Measurements from ENCODE around the gene CHID1. TPM values are rescaled to one million over a fixed set of nuclear protein-coding genes. Genes with fewer than 3 reads are reported as not detected.
A peak's percentile ranks its signal among the peaks of the same experiment; 100 is the strongest.

Gene CHID1
- total and polyA plus RNA-seq, 7 experiments from 2014 or later: 30.8 to 61.0 (median 55.3) TPM

- Mint-ChIP-seq H3K9me3 (no peaks in the 10 kb centered on the region), H3K4me3 (peak overlapping the region in 1 of 10 donors; percentile 83), H3K27me3 (peaks cover 0 to 3% (median 0%) of the 10 kb centered on the region in 5 donors), H3K27ac (no peak overlapping the region), H3K4me1 (peaks cover under 1 to 31% (median 20%) of the 10 kb centered on the region in 7 donors), H3K36me3 (peaks cover 0 to 4% (median 0%) of the 10 kb centered on the region in 5 donors)
- ATAC-seq (no peak), DNase-seq (no peak)
- no peak overlapping the region for H3K27ac ChIP-seq (ENCODE audit: low read depth, low read length)
- H3K4me1 ChIP-seq (ENCODE audit: control insufficient read depth in 2 of 2, insufficient read depth in 2 of 2, low read length in 2 of 2): peaks cover 16 to 19% of the 10 kb centered on the region in 2 donors
- H3K9me3 ChIP-seq (ENCODE audit: control insufficient read depth in 2 of 3, low read length in 3 of 3): no peaks in the 10 kb centered on the region
- intact Hi-C loops (cut with micrococcal nuclease): no loop called here
- no peaks in the 10 kb centered on the region for H3K27me3 ChIP-seq (ENCODE audit: control insufficient read depth in 2 of 2, insufficient read depth in 2 of 2, low read length in 2 of 2)
- H3K36me3 ChIP-seq (ENCODE audit: control insufficient read depth in 2 of 3, insufficient read depth in 3 of 3, low read length in 3 of 3): peaks cover 0 to 38% (median 0%) of the 10 kb centered on the region in 3 experiments
- POLR2A ChIA-PET: interaction anchor here (5.2 kb wide), 1 partner anchor 19 kb away, joined by 36 read pairs; the partner anchor contains the start of gene PNPLA2
- CTCF ChIA-PET: no interaction called here
- H3K4me3 ChIP-seq (ENCODE audit: low read length): no peak overlapping the region
Measured at GRCh38 chr11:839280-839623, 71.4 kb downstream of the CHID1 start.

DNA sequence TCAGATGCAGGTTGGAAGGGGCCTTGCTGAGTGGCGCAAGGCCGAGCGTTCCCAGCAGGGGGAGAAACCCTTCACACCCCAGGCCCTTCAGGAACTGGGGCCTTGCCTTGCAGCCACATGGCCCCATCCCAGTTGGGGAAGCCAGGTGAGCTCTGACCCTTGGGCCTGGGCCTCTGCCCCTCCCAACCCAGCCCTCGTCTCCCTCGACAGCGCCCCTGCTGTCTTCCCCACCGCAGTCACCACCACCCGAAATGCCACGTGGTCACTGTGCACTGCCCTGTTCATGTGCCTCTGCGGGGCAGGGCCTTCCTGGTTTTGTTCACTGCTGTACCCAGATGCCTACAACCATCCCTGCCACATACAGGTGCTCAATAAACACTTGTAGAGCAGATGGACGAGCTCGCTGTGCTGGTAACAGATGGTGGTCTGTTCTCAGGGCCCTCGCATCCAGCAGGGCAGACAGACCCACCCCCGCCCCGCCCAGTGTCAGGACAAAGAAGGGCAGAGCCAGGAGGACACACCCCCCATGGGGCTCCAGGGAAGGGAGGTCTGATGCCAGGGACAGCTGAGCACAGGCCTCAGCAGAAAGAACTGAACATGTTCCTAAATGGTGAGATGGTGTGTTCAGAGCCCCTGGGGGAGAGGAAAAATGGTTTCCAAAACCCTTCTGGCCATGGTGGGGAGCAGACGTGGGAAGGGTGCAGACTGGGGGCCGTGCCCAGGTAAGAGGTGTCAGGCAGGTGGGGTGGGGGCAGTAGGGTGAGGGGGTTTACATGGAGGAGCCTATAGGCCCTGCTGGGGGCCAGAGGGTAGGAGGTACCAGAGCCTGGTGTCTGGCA is 72.0 kb downstream of the CHID1 start:
- no peaks in the 10 kb centered on the region for H3K9me3 ChIP-seq (ENCODE audit: control insufficient read depth in 2 of 3, low read length in 3 of 3)
- peaks cover 0 to 38% (median 0%) of the 10 kb centered on the region in 3 experiments for H3K36me3 ChIP-seq (ENCODE audit: control insufficient read depth in 2 of 3, insufficient read depth in 3 of 3, low read length in 3 of 3)
- H3K4me3 ChIP-seq (ENCODE audit: low read length): no peak overlapping the region
- Mint-ChIP-seq H3K4me3 (peak overlapping the region in 1 of 10 donors; percentile 17), H3K36me3 (peaks cover 0 to 4% (median 0%) of the 10 kb centered on the region in 5 donors), H3K27me3 (peaks cover 0 to 8% (median 0%) of the 10 kb centered on the region in 5 donors), H3K27ac (peak overlapping the region in 1 of 9 donors; percentile 38), H3K9me3 (no peaks in the 10 kb centered on the region), H3K4me1 (peaks cover 5 to 32% (median 24%) of the 10 kb centered on the region in 7 donors)
- H3K4me1 ChIP-seq (ENCODE audit: control insufficient read depth in 2 of 2, insufficient read depth in 2 of 2, low read length in 2 of 2): peaks cover 13 to 16% of the 10 kb centered on the region in 2 donors
- DNase-seq (no peak), ATAC-seq (no peak)
- CTCF ChIA-PET: no interaction called here
- no peaks in the 10 kb centered on the region for H3K27me3 ChIP-seq (ENCODE audit: control insufficient read depth in 2 of 2, insufficient read depth in 2 of 2, low read length in 2 of 2)
- POLR2A ChIA-PET: interaction anchor here (0.6 to 2.2 kb wide), 3 partner anchors 17 to 250 kb away, joined by 3 to 9 read pairs (median 4); partner anchors contain the start of gene PNPLA2
- intact Hi-C loops (cut with micrococcal nuclease): no loop called here
- no peak overlapping the region for H3K27ac ChIP-seq (ENCODE audit: low read depth, low read length)

DNA sequence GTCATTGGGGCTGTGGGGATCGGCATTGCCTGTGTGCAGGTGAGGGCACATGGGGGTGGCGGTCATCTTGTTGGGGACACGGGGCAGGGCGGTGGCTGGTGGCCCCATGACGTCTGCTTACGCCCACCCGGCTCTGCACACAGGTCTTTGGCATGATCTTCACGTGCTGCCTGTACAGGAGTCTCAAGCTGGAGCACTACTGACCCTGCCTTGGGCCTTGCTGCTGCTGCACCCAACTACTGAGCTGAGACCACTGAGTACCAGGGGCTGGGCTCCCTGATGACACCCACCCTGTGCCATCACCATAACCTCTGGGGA is 72.7 kb downstream of the CHID1 start:
- no peak overlapping the region for H3K4me3 Mint-ChIP-seq
- peaks cover 8 to 16% of the 10 kb centered on the region in 2 donors for H3K4me1 ChIP-seq (ENCODE audit: control insufficient read depth in 2 of 2, insufficient read depth in 2 of 2, low read length in 2 of 2)
- peaks cover 0 to 38% (median 0%) of the 10 kb centered on the region in 3 experiments for H3K36me3 ChIP-seq (ENCODE audit: control insufficient read depth in 2 of 3, insufficient read depth in 3 of 3, low read length in 3 of 3)
- ChIA-PET POLR2A (interaction anchor here (0.8 to 2.2 kb wide), 2 partner anchors 18 kb away, joined by 4 to 9 read pairs; partner anchors contain the start of gene PNPLA2), CTCF (no interaction called here)
- peaks cover 0 to 4% (median 0%) of the 10 kb centered on the region in 5 donors for H3K36me3 Mint-ChIP-seq
- no peak overlapping the region for H3K27ac Mint-ChIP-seq
- ATAC-seq: no peak
- H3K27me3 ChIP-seq (ENCODE audit: control insufficient read depth in 2 of 2, insufficient read depth in 2 of 2, low read length in 2 of 2): no peaks in the 10 kb centered on the region
- H3K27ac ChIP-seq (ENCODE audit: low read depth, low read length): no peak overlapping the region
- H3K9me3 Mint-ChIP-seq: no peaks in the 10 kb centered on the region
- H3K9me3 ChIP-seq (ENCODE audit: control insufficient read depth in 2 of 3, low read length in 3 of 3): no peaks in the 10 kb centered on the region
- peaks cover 0 to 7% (median 0%) of the 10 kb centered on the region in 5 donors for H3K27me3 Mint-ChIP-seq
- DNase-seq: no peak
- no peak overlapping the region for H3K4me3 ChIP-seq (ENCODE audit: low read length)
- H3K4me1 Mint-ChIP-seq: peaks cover 5 to 28% (median 20%) of the 10 kb centered on the region in 7 donors
- intact Hi-C loops (cut with micrococcal nuclease): no loop called here

GRCh38 chr11:837189-837989 is 73.2 kb downstream of the CHID1 start:
- no peak overlapping the region for H3K4me3 Mint-ChIP-seq

GRCh38 chr11:836700-837099 is 73.9 kb downstream of the CHID1 start:
- no peak overlapping the region for H3K27ac Mint-ChIP-seq
- peaks cover 0 to 4% (median 0%) of the 10 kb centered on the region in 5 donors for H3K36me3 Mint-ChIP-seq
- H3K9me3 ChIP-seq (ENCODE audit: control insufficient read depth in 2 of 3, low read length in 3 of 3): no peaks in the 10 kb centered on the region
- peaks cover 0 to 13% (median 2%) of the 10 kb centered on the region in 5 donors for H3K27me3 Mint-ChIP-seq
- H3K36me3 ChIP-seq (ENCODE audit: control insufficient read depth in 2 of 3, insufficient read depth in 3 of 3, low read length in 3 of 3): peaks cover 0 to 35% (median 0%) of the 10 kb centered on the region in 3 experiments
- ChIA-PET POLR2A (interaction anchor here (0.6 to 2.2 kb wide), 3 partner anchors 17 to 19 kb away, joined by 3 to 9 read pairs (median 8); partner anchors contain the start of gene PNPLA2), CTCF (no interaction called here)
- ATAC-seq (no peak), DNase-seq (no peak)
- H3K27ac ChIP-seq (ENCODE audit: low read depth, low read length): no peak overlapping the region
- no peaks in the 10 kb centered on the region for H3K9me3 Mint-ChIP-seq
- H3K4me3 ChIP-seq (ENCODE audit: low read length): no peak overlapping the region
- H3K27me3 ChIP-seq (ENCODE audit: control insufficient read depth in 2 of 2, insufficient read depth in 2 of 2, low read length in 2 of 2): no peaks in the 10 kb centered on the region
- peaks cover 15 to 19% of the 10 kb centered on the region in 2 donors for H3K4me1 ChIP-seq (ENCODE audit: control insufficient read depth in 2 of 2, insufficient read depth in 2 of 2, low read length in 2 of 2)
- peaks cover 5 to 30% (median 20%) of the 10 kb centered on the region in 7 donors for H3K4me1 Mint-ChIP-seq
- H3K4me3 Mint-ChIP-seq: no peak overlapping the region
- intact Hi-C loops (cut with micrococcal nuclease): no loop called here

More at GRCh38 chr11:837189-837989, 73.2 kb downstream of the CHID1 start:
- Mint-ChIP-seq H3K9me3 (no peaks in the 10 kb centered on the region), H3K4me1 (peaks cover 5 to 28% (median 20%) of the 10 kb centered on the region in 7 donors), H3K27me3 (peaks cover 0 to 8% (median 0%) of the 10 kb centered on the region in 5 donors), H3K36me3 (peaks cover 0 to 4% (median 0%) of the 10 kb centered on the region in 5 donors), H3K27ac (no peak overlapping the region)
- no peak overlapping the region for H3K4me3 ChIP-seq (ENCODE audit: low read length)
- intact Hi-C loops (cut with micrococcal nuclease): no loop called here
- ATAC-seq (peak; percentile 19), DNase-seq (no peak)
- ChIA-PET POLR2A (interaction anchor here (0.6 to 2.2 kb wide), 2 partner anchors 18 to 20 kb away, joined by 3 to 9 read pairs; partner anchors contain the start of gene PNPLA2), CTCF (no interaction called here)
- peaks cover 10 to 17% of the 10 kb centered on the region in 2 donors for H3K4me1 ChIP-seq (ENCODE audit: control insufficient read depth in 2 of 2, insufficient read depth in 2 of 2, low read length in 2 of 2)
- H3K27me3 ChIP-seq (ENCODE audit: control insufficient read depth in 2 of 2, insufficient read depth in 2 of 2, low read length in 2 of 2): no peaks in the 10 kb centered on the region
- peaks cover 0 to 38% (median 0%) of the 10 kb centered on the region in 3 experiments for H3K36me3 ChIP-seq (ENCODE audit: control insufficient read depth in 2 of 3, insufficient read depth in 3 of 3, low read length in 3 of 3)
- no peak overlapping the region for H3K27ac ChIP-seq (ENCODE audit: low read depth, low read length)
- H3K9me3 ChIP-seq (ENCODE audit: control insufficient read depth in 2 of 3, low read length in 3 of 3): no peaks in the 10 kb centered on the region

GRCh38 chr11:836274-836673 is 74.3 kb downstream of the CHID1 start:
- Mint-ChIP-seq H3K27me3 (peaks cover 0 to 17% (median 7%) of the 10 kb centered on the region in 5 donors), H3K9me3 (no peaks in the 10 kb centered on the region), H3K4me3 (no peak overlapping the region), H3K4me1 (peaks cover 5 to 29% (median 21%) of the 10 kb centered on the region in 7 donors), H3K36me3 (peaks cover 0 to 4% (median 0%) of the 10 kb centered on the region in 5 donors), H3K27ac (no peak overlapping the region)
- Histone ChIP-seq H3K9me3 (ENCODE audit: control insufficient read depth in 2 of 3, low read length in 3 of 3) (no peaks in the 10 kb centered on the region), H3K36me3 (ENCODE audit: control insufficient read depth in 2 of 3, insufficient read depth in 3 of 3, low read length in 3 of 3) (peaks cover 0 to 35% (median 0%) of the 10 kb centered on the region in 3 experiments), H3K4me3 (ENCODE audit: low read length) (no peak overlapping the region), H3K27ac (ENCODE audit: low read depth, low read length) (no peak overlapping the region), H3K27me3 (ENCODE audit: control insufficient read depth in 2 of 2, insufficient read depth in 2 of 2, low read length in 2 of 2) (no peaks in the 10 kb centered on the region), H3K4me1 (ENCODE audit: control insufficient read depth in 2 of 2, insufficient read depth in 2 of 2, low read length in 2 of 2) (peaks cover 15 to 17% of the 10 kb centered on the region in 2 donors)
- ATAC-seq (no peak), DNase-seq (no peak)
- ChIA-PET CTCF (no interaction called here), POLR2A (interaction anchor here (2.1 kb wide), 1 partner anchor 17 kb away, joined by 8 read pairs; the partner anchor contains the start of gene PNPLA2)
- intact Hi-C loops (cut with micrococcal nuclease): no loop called here

All from naive thymus-derived CD4-positive, alpha-beta T cell (primary cell).